KOPT-K1 (cell line): ENCODE measurements around the gene UROS.

Source experiments
- H3K27ac ChIP-seq: fragments of 200-600 bp; sonication (generic); 2 replicates; pipeline ENCODE4 v1.5.1; 2016; ENCODE audit warnings: antibody characterized with exemption, mild to moderate bottlenecking, low read depth, low read length; ENCODE audit not compliant: poor library complexity, severe bottlenecking
- H3K36me3 ChIP-seq: fragments of 200-600 bp; sonication (generic); 2 replicates; pipeline ENCODE4 v1.5.1; 2017; ENCODE audit warnings: antibody characterized with exemption, mild to moderate bottlenecking, low read length, moderate library complexity; ENCODE audit not compliant: insufficient read depth
- H3K9me3 ChIP-seq: fragments of 200-600 bp; sonication (generic); 2 replicates; pipeline ENCODE4 v1.5.1; 2017; ENCODE audit warnings: antibody characterized with exemption, low read length, mild to moderate bottlenecking; ENCODE audit not compliant: insufficient read depth, poor library complexity, severe bottlenecking

Gene UROS

GRCh38 chr10:125812128-125812750 lies 10.8 kb downstream of the UROS start:
- H3K36me3 ChIP-seq: peaks cover 53% of the 10 kb centered on the region
- H3K9me3 ChIP-seq: no peaks in the 10 kb centered on the region
- no peak overlapping the region for H3K27ac ChIP-seq

GRCh38 chr10:125811251-125811650 lies 11.8 kb downstream of the UROS start:
- Histone ChIP-seq H3K9me3 (no peaks in the 10 kb centered on the region), H3K36me3 (peaks cover 63% of the 10 kb centered on the region), H3K27ac (no peak overlapping the region)

DNA sequence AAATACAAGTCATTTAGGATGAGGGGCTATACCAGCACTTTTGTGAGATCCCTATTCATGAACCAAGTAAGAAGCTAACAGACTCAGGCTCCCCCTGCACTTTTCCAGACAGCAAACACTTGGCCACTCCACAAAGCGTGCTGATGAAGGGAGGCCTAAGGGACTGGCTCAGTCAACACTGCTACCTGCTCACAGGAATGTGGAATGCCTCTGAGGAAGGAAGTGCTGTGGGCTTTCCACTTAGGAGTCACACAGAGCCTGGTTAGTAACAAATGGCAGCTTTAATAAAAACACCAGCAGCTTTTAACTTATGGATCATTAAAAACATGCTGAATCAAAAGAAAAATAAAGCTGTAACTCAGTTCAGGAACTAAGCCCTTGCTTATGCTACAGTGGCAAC lies 15.0 kb downstream of the UROS start:
- H3K36me3 ChIP-seq: peaks cover 56% of the 10 kb centered on the region

DNA sequence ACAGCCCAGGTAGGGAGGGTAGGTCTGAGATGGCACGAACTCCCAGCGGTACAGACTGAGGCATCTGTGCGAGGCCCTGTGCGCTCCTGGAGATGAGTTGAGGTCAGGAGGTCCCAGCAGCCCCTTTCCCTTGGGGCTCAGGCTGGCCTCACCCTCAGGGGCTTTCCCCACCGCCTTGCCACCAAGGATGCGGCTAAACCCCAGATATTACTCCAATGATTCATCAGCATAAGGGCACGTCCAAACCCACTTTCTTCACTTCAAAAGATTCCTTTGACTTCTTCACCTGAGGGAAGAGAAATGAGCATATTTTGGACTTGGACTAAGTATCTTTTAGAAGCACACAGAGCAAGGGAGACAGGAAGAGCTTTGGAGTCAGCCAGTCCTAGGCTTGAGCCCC lies 20.3 kb downstream of the UROS start:
- no peak overlapping the region for H3K27ac ChIP-seq
- no peaks in the 10 kb centered on the region for H3K9me3 ChIP-seq
- H3K36me3 ChIP-seq: peaks cover 71% of the 10 kb centered on the region

More for the DNA sequence above, 15.0 kb downstream of the UROS start:
- no peaks in the 10 kb centered on the region for H3K9me3 ChIP-seq
- H3K27ac ChIP-seq: no peak overlapping the region

DNA sequence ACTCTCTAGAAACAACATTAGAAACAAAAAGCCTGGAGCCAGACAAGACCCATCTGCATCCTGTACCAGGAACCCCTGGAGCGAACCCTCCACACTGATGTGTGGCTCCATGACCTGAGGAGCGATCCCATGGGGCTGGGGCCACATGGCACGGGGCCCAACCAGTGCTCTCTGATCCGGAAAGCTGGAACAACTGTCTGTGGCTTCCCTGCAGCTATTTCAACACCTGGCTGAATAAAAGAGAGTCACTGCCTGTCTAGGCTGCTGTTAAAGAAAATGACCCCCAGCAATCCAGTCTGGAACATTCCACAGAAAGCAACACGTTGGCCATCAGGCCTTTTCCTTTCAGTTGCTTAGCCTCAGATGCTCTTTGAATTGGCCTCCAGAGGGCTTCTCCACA lies 20.9 kb downstream of the UROS start:
- peaks cover 73% of the 10 kb centered on the region for H3K36me3 ChIP-seq
- H3K27ac ChIP-seq: no peak overlapping the region
- H3K9me3 ChIP-seq: no peaks in the 10 kb centered on the region

GRCh38 chr10:125801574-125801973 lies 21.5 kb downstream of the UROS start:
- no peaks in the 10 kb centered on the region for H3K9me3 ChIP-seq
- peaks cover 73% of the 10 kb centered on the region for H3K36me3 ChIP-seq
- H3K27ac ChIP-seq: no peak overlapping the region

DNA sequence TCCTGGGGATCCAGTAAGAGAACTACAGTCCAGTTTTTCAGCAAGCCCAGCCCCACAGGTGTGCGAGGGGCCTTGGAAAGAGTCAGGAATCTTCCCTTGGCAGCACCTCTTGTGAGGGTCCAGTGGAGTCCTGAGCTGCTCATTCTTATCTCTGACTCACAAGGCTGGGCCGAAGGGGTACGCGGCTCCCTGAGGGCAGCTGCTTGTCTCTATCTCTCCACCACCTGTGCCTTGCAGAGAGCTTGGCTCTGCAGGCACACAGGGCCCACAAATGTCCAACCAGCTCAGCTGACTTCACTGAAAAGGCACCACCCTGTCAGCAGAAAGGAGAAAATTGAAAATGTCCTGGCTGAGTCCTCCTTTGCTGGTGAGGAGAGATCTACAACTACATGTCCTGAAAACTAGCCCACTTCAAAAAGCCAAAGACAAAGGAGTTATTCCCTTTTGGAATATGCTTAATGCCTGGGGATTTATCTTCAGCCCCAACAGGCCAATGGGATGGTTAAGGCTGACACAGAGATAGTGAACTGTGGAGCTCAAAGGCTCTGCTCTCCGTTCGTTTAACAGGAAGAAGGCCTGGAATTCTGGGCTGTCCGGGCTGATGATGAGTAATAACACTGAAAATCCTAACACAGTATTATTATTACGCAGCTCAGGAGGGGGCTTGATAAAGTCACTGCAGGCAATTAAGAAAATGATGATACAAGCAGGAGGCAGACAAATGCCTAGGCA lies 23.4 kb downstream of the UROS start:
- H3K27ac ChIP-seq: no peak overlapping the region
- no peaks in the 10 kb centered on the region for H3K9me3 ChIP-seq
- peaks cover 76% of the 10 kb centered on the region for H3K36me3 ChIP-seq

DNA sequence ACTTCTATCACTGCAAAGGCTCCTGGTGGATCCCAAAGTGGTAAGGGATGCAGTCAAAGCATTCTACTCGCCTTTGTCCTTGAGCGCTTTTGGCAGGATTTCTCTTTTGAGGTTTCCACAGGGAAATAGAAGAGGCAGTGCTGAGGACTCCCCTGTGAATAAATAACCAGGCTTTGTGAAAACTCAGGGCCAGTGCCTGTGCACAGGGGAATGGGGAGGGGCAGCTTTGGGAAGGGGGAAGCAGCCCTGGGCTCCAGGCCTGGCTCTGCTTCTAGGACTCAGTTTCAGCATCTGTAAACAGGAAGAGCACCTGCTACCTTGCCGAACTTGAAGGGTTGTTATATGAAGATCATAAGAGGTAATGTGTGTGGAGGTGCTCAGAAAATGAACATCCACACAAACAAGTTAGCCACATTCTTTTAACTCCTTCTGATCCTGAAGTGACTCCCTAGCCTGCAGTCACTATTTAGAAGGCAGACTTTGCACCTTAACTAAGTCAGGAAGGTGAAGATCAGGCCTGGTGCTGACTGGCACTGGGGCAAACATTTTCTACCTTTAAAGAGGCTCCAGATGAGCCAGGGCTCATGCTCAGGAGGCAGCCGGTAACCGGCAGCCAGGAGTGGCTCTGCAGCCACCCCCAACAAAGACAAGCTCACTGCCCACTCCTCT lies 24.9 kb downstream of the UROS start:
- Histone ChIP-seq H3K36me3 (peaks cover 79% of the 10 kb centered on the region), H3K27ac (no peak overlapping the region)

GRCh38 chr10:125797424-125797823 lies 25.6 kb downstream of the UROS start:
- Histone ChIP-seq H3K9me3 (no peaks in the 10 kb centered on the region), H3K36me3 (peaks cover 78% of the 10 kb centered on the region)

More for the DNA sequence above, 24.9 kb downstream of the UROS start:
- H3K9me3 ChIP-seq: no peaks in the 10 kb centered on the region

GRCh38 chr10:125795637-125796190 lies 27.3 kb downstream of the UROS start:
- Histone ChIP-seq H3K9me3 (no peaks in the 10 kb centered on the region), H3K36me3 (peaks cover 84% of the 10 kb centered on the region), H3K27ac (no peak overlapping the region)

More at GRCh38 chr10:125797424-125797823, 25.6 kb downstream of the UROS start:
- H3K27ac ChIP-seq: no peak overlapping the region

DNA sequence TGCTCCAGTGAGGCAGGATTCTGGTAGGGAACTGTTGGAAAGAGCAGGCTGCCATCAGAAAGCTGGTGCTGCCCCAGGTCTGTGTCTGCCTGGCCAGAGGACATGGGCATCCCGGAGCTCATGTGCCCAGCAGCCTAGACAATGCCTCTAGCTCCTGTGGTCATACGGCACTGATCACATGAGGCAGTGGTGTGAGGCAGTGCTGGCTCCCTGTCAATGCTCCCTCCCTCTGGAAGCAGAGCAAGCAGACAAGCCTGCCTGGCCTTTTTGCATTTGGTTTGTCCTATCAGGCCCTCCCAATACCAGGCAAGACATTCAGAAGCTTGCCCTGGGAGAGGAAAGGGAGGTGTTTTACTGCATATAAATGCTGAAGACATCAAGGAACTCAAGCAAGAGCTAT lies 27.9 kb downstream of the UROS start:
- Histone ChIP-seq H3K9me3 (no peaks in the 10 kb centered on the region), H3K36me3 (peaks cover 79% of the 10 kb centered on the region), H3K27ac (no peak overlapping the region)

DNA sequence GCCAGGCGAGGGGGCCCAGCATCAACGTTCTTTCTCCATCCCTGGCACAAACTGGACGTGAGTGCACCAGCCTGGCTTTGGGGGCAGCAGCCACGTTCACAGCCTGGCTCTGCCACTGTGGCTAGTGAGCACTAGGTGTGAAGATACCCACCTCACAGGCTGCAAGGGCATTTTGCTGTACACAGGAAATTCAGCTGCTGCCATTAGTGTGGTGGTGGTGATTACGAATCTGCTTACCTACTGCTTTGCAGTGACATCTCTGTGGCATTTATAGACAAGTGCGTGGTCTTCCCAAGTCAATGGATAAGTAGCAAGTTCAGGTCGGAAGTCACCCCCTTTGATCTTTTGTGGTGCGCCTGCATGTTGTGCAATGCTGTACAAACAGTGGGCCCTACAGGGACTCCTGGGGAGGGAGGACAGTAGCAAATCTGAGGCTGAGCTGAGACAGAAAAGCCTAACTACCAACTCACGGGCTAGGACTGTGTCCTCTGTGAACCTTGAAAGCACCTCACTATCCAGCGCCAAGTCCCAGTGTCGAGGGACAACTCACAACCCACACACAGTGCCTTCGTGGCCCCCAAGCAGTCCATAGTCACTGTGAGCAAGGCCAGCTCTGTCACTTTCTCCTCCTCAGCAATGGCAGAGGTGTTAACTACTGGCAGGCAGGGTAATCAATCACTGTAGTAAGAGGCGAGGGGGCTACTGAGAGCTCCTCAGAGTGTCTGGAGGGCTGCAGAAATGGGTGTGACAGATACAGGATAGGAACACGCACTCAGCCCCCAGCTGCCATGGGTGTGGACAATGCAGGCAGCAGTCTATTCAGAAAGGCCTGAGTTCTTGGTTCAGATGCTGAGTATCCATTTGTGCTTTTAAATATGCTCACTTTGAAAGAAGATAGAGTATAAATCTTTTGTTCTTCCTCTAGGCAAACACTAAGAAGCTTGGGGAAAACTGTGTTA lies 30.4 kb downstream of the UROS start:
- H3K36me3 ChIP-seq: peaks cover 84% of the 10 kb centered on the region
- no peak overlapping the region for H3K27ac ChIP-seq
- no peaks in the 10 kb centered on the region for H3K9me3 ChIP-seq

- H3K27ac ChIP-seq: no peak overlapping the region
- peaks cover 43% of the 10 kb centered on the region for H3K36me3 ChIP-seq
- no peaks in the 10 kb centered on the region for H3K9me3 ChIP-seq
These were observed 34.7 kb downstream of the UROS start for GRCh38 chr10:125788156-125789034.

DNA sequence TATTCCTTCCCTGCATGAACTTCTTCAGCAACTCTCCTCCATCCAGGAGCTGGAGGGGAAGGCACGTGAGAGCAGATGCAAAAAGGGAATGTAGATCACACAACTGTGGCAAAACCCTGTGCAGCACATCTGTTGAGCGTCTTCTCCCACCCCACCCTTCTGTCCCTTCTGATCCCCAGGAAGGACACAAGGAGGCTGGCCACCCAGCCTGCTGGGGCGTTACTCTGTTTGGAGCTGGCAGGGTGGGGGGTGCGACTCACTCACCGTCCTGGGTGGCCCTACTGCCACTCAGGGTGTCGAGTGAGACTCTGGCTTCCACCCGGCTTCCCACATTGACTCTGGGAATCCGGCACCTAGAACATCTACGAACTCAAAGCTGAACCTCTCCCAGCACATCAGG lies 37.3 kb downstream of the UROS start:
- Histone ChIP-seq H3K9me3 (no peaks in the 10 kb centered on the region), H3K36me3 (peaks cover 27% of the 10 kb centered on the region), H3K27ac (no peak overlapping the region)
